Body of pancreas (tissue), 4 donors: ENCODE data around the gene AP3B1. TPM values are rescaled to one million over a fixed set of nuclear protein-coding genes. Genes with fewer than 3 reads are reported as not detected.
A peak's percentile ranks its signal among the peaks of the same experiment; 100 is the strongest.

Source experiments
- ATAC-seq: fragments of 150-250 bp; one replicate; pipeline ENCODE4 v1.9.1; 2016
- DNase-seq, 4 donors: peaks; one replicate each; pipeline ENCODE4 v3.0.0-alpha.2; 2019
- H3K27ac ChIP-seq, 4 donors: fragments of 200-600 bp; sonication (generic); 1 replicate in 3 of 4; 2 replicates in 1 of 4; pipeline versions ENCODE4 v1.5.1 to v1.6.1; 2016 to 2019; ENCODE audit warnings: mild to moderate bottlenecking in 1 of 4, mixed read lengths in 1 of 4, moderate library complexity in 1 of 4
- H3K27me3 ChIP-seq, 2 donors: fragments of 200-600 bp; sonication (generic); one replicate each; pipeline ENCODE4 v1.6.0; 2016; ENCODE audit warnings: mild to moderate bottlenecking in 1 of 2
- H3K36me3 ChIP-seq, 2 donors: fragments of 200-600 bp; sonication (generic); replicated peaks in 1 of 2; 2 replicates each; pipeline ENCODE4 v1.5.1; 2016; ENCODE audit warnings: low read depth in 2 of 2; ENCODE audit not compliant: insufficient read depth in 1 of 2
- H3K4me1 ChIP-seq: fragments of 200-600 bp; sonication (generic); one replicate; pipeline ENCODE4 v1.6.0; 2016
- H3K4me3 ChIP-seq, 2 donors: fragments of 200-600 bp; sonication (generic); 1 replicate in 1 of 2; 2 replicates in 1 of 2; pipeline ENCODE4 v1.5.1; 2016 to 2019
- H3K9me3 ChIP-seq, 3 donors: fragments of 200-600 bp; sonication (generic); 1 replicate in 2 of 3; 2 replicates in 1 of 3; pipeline ENCODE4 v1.5.1; 2016
- CTCF ChIP-seq, 7 experiments: fragments of 450-650 bp in 4 of 7; fragments of 200-600 bp in 3 of 7; sonication (generic) in 3 of 7; IDR thresholded peaks; one replicate each; pipeline ENCODE4 v1.5.1; 2016 to 2019; ENCODE audit warnings: antibody characterized with exemption in 7 of 7
- POLR2A ChIP-seq, 3 donors: fragments of 450-650 bp; IDR thresholded peaks; one replicate each; pipeline ENCODE4 v1.6.1; 2016; ENCODE audit warnings: antibody characterized with exemption in 3 of 3, mild to moderate bottlenecking in 2 of 3
- WGBS, 2 donors: methylation state at CpG; one replicate each; pipeline ENCODE4 v1.1.5; 2017; 5-methylcytosine and 5-hydroxymethylcytosine counted together
- intact Hi-C: fragments of 100-400 bp; cut with DNase I; formaldehyde crosslinking; loops from one replicate; pipeline ENCODE4 v1.15.1; 2023
- total RNA-seq, 2 donors: library from RNA; depleted of rRNA; stranded (reverse); fragments of >200 nt; gene quantifications; one replicate each; pipeline ENCODE4 v1.1.0, GENCODE V29; 2016

AP3B1 gene
- total RNA-seq, 2 donors from 2014 or later = 23.6 to 32.3 TPM

GRCh38 chr5:77981820-77982219 is 312.7 kb downstream of the AP3B1 start:
- no peak overlapping the region for H3K4me3 ChIP-seq
- H3K9me3 ChIP-seq = no peaks in the 10 kb centered on the region
- WGBS, 2 donors = 83 to 87% methylated on average over 3 of the region's 3 CpGs
- H3K27ac ChIP-seq = no peak overlapping the region
- ATAC-seq (no peak), DNase-seq (no peak)
- intact Hi-C loops = no loop called here
- H3K27me3 ChIP-seq = no peaks in the 10 kb centered on the region
- no peak for TF ChIP-seq CTCF (IDR thresholded peaks at IDR 0.05)
- TF ChIP-seq POLR2A (IDR thresholded peaks at IDR 0.05) = no peak
- H3K4me1 ChIP-seq = no peaks in the 10 kb centered on the region
- H3K36me3 ChIP-seq = no peaks in the 10 kb centered on the region

- Histone ChIP-seq H3K27me3 (peaks cover 0 to 6% of the 10 kb centered on the region in 2 donors), H3K4me3 (no peak overlapping the region), H3K36me3 (no peaks in the 10 kb centered on the region), H3K27ac (no peak overlapping the region), H3K4me1 (peaks cover 17% of the 10 kb centered on the region), H3K9me3 (no peaks in the 10 kb centered on the region)
- no peak for ATAC-seq
- TF ChIP-seq POLR2A (IDR thresholded peaks at IDR 0.05) (no peak), CTCF (IDR thresholded peaks at IDR 0.05) (no peak)
- intact Hi-C loops = no loop called here
- DNase-seq = no peak
Observed at GRCh38 chr5:77974576-77974975, 319.9 kb downstream of the AP3B1 start.

- ATAC-seq (no peak), DNase-seq (no peak)
- intact Hi-C loops = no loop called here
- Histone ChIP-seq H3K36me3 (no peaks in the 10 kb centered on the region), H3K4me1 (peaks cover 17% of the 10 kb centered on the region), H3K27me3 (peaks cover 0 to 6% of the 10 kb centered on the region in 2 donors), H3K9me3 (no peaks in the 10 kb centered on the region), H3K4me3 (no peak overlapping the region), H3K27ac (no peak overlapping the region)
- no peak for TF ChIP-seq POLR2A (IDR thresholded peaks at IDR 0.05)
- WGBS, 2 donors = 10 to 14% methylated on average over 15 to 19 of the region's 19 CpGs
Observed at GRCh38 chr5:77973253-77973609, 321.3 kb downstream of the AP3B1 start.

- no peak for ATAC-seq
- no peak overlapping the region for H3K4me3 ChIP-seq
- DNase-seq = no peak
- intact Hi-C loops = no loop called here
- no peaks in the 10 kb centered on the region for H3K9me3 ChIP-seq
- peaks cover 17% of the 10 kb centered on the region for H3K4me1 ChIP-seq
- H3K27ac ChIP-seq = no peak overlapping the region
- no peaks in the 10 kb centered on the region for H3K36me3 ChIP-seq
- 3 to 8% methylated on average over 19 to 54 of the region's 57 CpGs for WGBS, 2 donors
- H3K27me3 ChIP-seq = peaks cover 0 to 6% of the 10 kb centered on the region in 2 donors
- TF ChIP-seq CTCF (IDR thresholded peaks at IDR 0.05) (peak in 1 of 7 experiments; percentile 12), POLR2A (IDR thresholded peaks at IDR 0.05) (no peak)
Observed at GRCh38 chr5:77972469-77973252, 321.8 kb downstream of the AP3B1 start.

GRCh38 chr5:77971776-77972468 is 322.6 kb downstream of the AP3B1 start:
- WGBS, 2 donors = 13 to 22% methylated on average over 16 of the region's 16 CpGs
- intact Hi-C loops = no loop called here
- DNase-seq (no peak), ATAC-seq (no peak)
- Histone ChIP-seq H3K4me3 (no peak overlapping the region), H3K27ac (no peak overlapping the region), H3K36me3 (no peaks in the 10 kb centered on the region), H3K9me3 (no peaks in the 10 kb centered on the region), H3K27me3 (peaks cover 0 to 6% of the 10 kb centered on the region in 2 donors), H3K4me1 (peaks cover 17% of the 10 kb centered on the region)
- TF ChIP-seq CTCF (IDR thresholded peaks at IDR 0.05) (no peak), POLR2A (IDR thresholded peaks at IDR 0.05) (no peak)
